GM23338 (cell line): Measurements from ENCODE around the gene NGF.

Experiments
- EZH2 ChIP-seq: fragments of 200-600 bp; sonication (generic); IDR thresholded peaks from one replicate; pipeline ENCODE4 v1.8.0; 2017; ENCODE audit warnings: antibody characterized with exemption, mild to moderate bottlenecking, low read depth; ENCODE audit not compliant: unreplicated experiment
- JUNB ChIP-seq: IDR thresholded peaks from one replicate; pipeline ENCODE4 v1.6.1; 2016; ENCODE audit warnings: antibody characterized with exemption; ENCODE audit not compliant: unreplicated experiment
- POLR2AphosphoS5 ChIP-seq: IDR thresholded peaks from 2 replicates; pipeline ENCODE4 v1.6.1; 2016; ENCODE audit warnings: antibody characterized with exemption, low read depth
- ZNF114 ChIP-seq: fragments of 250-450 bp; sonication (Bioruptor Pico); IDR thresholded peaks from 2 replicates; pipeline ENCODE4 v1.5.0; 2020; ENCODE audit warnings: mild to moderate bottlenecking, moderate library complexity
- ZNF331 ChIP-seq: fragments of 250-450 bp; sonication (Bioruptor Pico); IDR thresholded peaks from 2 replicates; pipeline ENCODE4 v1.5.0; 2020; ENCODE audit warnings: low read depth, mild to moderate bottlenecking, moderate library complexity
- TF ChIP-seq, protein P1 (sequence below): IDR thresholded peaks from one replicate; pipeline ENCODE4 v1.6.1; 2018; ENCODE audit warnings: antibody characterized with exemption; ENCODE audit not compliant: unreplicated experiment
- TF ChIP-seq, protein P2 (sequence below), 2 experiments: fragments of 200-600 bp in 1 of 2; sonication (generic) in 1 of 2; conservative IDR thresholded peaks; 2 replicates each; pipeline versions ENCODE4 v1.5.1 to v1.6.1; 2016 to 2017; ENCODE audit warnings: antibody characterized with exemption in 2 of 2, low read depth in 2 of 2, mild to moderate bottlenecking in 2 of 2, moderate library complexity in 1 of 2

DNA sequence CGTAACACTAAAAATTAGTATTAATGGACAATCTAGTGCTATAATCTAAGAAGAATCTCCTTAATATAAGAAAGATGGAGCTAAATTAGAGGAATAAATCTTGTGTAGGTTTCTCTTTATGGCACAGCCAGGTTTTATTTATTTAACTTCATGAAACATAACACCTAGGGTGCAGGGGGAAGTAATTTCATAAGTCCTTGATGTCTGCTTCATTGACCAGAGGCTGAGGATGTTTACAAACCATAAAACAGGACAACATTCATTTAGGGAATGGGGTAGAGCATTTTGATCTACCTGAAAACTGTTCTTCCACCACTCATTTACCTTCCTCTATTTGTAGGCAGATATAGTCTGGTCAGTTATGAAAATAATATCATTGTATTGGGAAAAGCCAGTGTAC lies 95.5 kb downstream of the NGF start:
- TF ChIP-seq EZH2: no peak
- no peak for TF ChIP-seq ZNF331 (CRISPR knock-in tag)
- TF ChIP-seq, protein P1, sequence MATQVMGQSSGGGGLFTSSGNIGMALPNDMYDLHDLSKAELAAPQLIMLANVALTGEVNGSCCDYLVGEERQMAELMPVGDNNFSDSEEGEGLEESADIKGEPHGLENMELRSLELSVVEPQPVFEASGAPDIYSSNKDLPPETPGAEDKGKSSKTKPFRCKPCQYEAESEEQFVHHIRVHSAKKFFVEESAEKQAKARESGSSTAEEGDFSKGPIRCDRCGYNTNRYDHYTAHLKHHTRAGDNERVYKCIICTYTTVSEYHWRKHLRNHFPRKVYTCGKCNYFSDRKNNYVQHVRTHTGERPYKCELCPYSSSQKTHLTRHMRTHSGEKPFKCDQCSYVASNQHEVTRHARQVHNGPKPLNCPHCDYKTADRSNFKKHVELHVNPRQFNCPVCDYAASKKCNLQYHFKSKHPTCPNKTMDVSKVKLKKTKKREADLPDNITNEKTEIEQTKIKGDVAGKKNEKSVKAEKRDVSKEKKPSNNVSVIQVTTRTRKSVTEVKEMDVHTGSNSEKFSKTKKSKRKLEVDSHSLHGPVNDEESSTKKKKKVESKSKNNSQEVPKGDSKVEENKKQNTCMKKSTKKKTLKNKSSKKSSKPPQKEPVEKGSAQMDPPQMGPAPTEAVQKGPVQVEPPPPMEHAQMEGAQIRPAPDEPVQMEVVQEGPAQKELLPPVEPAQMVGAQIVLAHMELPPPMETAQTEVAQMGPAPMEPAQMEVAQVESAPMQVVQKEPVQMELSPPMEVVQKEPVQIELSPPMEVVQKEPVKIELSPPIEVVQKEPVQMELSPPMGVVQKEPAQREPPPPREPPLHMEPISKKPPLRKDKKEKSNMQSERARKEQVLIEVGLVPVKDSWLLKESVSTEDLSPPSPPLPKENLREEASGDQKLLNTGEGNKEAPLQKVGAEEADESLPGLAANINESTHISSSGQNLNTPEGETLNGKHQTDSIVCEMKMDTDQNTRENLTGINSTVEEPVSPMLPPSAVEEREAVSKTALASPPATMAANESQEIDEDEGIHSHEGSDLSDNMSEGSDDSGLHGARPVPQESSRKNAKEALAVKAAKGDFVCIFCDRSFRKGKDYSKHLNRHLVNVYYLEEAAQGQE: no peak
- TF ChIP-seq, protein P2, sequence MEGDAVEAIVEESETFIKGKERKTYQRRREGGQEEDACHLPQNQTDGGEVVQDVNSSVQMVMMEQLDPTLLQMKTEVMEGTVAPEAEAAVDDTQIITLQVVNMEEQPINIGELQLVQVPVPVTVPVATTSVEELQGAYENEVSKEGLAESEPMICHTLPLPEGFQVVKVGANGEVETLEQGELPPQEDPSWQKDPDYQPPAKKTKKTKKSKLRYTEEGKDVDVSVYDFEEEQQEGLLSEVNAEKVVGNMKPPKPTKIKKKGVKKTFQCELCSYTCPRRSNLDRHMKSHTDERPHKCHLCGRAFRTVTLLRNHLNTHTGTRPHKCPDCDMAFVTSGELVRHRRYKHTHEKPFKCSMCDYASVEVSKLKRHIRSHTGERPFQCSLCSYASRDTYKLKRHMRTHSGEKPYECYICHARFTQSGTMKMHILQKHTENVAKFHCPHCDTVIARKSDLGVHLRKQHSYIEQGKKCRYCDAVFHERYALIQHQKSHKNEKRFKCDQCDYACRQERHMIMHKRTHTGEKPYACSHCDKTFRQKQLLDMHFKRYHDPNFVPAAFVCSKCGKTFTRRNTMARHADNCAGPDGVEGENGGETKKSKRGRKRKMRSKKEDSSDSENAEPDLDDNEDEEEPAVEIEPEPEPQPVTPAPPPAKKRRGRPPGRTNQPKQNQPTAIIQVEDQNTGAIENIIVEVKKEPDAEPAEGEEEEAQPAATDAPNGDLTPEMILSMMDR (conservative IDR thresholded peaks at IDR 0.05; ENCODE audit: low read depth in 2 of 2): no peak
- no peak for TF ChIP-seq JUNB
- no peak for TF ChIP-seq POLR2AphosphoS5
- TF ChIP-seq ZNF114 (CRISPR knock-in tag): no peak
